EL (cell line): Measurements from ENCODE around the gene DBH.
A peak's percentile ranks its signal among the peaks of the same experiment; 100 is the strongest.

ENCODE experiments used
- DNase-seq: peaks from one replicate; pipeline ENCODE4 v3.0.0-alpha.2; 2016

Gene DBH

DNA sequence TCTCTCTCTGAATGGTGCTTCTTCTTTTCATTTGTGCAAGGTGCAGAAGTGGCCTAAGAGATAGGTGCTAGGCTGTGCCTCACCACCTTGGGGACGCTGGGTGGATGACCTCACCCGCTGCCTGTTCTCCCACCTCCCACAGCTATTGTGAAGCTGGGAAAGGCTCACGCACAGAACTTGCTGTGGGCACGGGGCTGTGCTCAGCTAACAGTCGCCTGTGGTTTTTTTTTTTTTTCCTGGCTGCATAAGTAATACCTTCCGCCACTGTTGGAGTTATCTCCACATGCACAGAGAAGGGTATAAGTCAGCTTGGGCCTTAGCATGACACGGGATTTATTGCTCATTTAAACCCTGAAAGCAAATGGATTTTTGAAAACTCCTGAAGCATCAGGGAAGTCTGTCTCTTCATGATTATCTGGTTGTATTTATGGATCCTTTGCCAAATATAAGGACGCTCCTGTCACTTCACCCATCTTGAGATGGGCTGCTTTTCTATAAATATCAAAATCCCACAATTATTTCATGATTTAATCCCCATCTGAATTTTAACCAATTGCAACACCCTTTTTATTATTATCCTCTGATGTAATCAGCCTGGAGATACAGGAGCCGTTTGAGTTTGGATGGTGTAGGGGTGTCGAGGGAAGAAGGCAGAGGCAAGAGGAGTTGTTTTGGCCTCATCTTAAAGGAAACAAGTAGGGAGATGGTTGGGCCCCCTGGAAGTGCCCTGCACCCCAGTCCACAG is 9.0 kb downstream of the DBH start:
- no peak for DNase-seq

DNA sequence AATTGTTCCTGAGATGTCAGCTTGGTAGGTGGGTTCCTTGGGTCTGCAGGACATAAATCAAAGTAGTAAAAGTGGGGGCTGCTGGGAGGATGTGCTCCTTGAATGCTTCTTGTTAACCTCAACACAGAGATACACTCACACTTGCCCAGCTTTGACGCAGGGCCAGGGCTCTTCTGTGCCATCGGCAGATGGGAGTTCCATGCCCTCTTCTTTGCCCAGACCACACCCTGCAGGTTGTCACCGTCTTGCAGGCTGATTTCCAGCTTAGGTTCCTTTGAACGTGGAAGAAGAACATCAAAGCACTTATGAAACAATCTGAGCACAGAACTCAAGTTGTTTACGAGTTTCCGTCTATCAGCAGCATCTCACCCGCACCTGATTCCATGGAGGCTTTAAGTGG is 11.0 kb downstream of the DBH start:
- no peak for DNase-seq

- DNase-seq = no peak
Measured at GRCh38 chr9:133647765-133648469, 11.8 kb downstream of the DBH start.

GRCh38 chr9:133649194-133649593 is 13.0 kb downstream of the DBH start:
- DNase-seq = no peak

DNA sequence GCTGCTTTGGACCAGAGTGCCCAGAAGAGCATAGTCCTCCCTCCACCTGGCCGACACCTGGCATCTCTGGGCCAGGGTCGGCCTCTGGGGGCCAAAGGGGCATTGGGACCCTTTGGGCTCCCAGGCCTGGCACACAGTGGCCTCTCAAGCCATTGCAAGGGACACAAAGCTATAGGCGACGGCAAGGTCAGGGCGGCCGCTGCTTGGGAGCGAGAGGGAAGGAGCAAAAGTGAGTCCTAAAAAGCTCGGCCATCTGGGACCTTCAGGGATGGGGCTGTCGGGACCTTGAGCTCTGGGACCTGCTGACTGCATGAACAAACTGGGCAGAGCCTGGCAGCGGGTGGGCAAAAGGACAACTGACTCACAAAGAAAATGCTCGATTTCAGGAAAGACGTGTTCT is 13.9 kb downstream of the DBH start:
- no peak for DNase-seq

DNA sequence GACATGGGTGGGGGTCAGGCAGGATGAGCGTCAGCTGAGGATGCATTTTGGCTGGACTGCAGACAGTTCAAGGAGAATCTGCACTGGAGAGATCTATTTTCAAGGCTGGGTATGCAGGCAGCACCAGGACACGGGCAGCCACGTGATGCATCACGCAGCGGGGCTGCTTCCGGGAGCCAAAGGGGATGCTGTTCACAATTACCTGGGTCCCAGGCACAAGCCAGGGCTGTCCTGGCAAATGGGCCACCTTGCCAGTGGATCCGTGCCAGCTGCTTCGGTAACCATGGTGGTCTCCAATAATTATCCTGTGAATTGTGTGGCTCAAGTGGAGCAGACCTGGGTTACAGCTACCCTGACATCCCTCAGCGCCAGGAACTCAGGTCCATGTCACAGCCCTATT is 17.5 kb downstream of the DBH start:
- DNase-seq = no peak

DNA sequence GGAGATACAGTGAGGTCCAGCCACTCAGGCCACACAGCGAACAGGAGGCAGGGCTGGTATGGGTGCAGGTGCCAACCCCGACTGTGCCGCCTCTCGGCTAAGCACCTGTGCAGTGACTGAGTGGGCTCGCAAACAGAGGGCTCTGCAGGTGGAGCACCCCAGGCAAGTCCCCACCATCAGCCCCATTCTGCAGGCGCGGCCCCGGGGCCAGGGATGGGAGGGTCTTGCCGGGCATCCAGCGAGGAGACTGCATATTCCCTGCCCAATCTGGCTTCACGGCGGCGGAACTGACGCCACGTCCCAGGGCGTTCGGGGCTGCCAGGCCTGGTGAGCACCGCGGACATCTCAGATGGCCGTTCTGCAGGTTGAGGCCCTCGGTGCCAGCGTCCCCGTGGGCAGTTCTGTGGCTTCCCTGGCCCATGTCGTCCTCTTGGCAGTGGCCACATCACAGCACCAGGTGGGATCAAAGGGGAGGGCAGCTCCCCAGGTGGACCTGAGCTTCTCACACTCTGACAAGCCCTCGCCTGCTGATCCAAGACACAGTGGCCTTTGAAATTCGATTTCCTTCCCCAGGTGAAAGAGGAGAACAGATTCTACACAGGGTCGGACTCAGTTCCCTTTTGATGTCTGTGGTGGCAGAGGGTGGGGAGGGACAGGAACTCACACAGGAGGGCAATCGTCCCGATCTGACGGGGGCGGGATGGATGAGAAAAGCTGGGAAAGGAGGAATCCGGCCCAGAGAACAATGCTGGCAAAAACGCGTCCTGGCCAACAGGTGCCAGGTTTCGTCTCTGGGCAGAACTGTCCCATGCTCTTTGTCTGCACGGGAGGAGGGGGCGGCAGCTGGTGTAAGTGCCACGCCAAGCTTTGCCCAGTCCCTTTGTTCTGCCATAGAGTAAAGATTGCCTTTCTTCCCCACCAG is 18.8 kb downstream of the DBH start:
- no peak for DNase-seq

DNA sequence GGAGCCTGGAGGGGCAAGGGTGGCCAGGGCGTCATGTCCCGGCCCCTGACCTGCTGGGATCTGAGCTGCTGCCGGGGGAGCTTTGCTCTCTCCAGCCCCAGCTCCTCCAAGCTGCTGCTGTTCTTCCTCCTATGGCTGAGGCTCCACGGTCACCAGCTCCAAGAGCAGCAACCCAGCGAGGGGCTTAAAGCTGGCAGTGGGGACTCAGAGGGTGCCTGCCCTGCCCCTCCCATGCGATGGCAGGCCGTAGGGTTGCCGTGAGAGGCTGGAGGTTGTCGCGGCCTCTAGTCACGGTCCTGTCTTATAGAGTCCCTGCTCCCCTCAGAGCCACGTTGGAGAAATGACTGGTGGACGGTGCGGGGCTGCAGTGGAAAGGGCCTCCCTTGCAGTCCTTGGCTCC is 19.5 kb downstream of the DBH start:
- no peak for DNase-seq

DNA sequence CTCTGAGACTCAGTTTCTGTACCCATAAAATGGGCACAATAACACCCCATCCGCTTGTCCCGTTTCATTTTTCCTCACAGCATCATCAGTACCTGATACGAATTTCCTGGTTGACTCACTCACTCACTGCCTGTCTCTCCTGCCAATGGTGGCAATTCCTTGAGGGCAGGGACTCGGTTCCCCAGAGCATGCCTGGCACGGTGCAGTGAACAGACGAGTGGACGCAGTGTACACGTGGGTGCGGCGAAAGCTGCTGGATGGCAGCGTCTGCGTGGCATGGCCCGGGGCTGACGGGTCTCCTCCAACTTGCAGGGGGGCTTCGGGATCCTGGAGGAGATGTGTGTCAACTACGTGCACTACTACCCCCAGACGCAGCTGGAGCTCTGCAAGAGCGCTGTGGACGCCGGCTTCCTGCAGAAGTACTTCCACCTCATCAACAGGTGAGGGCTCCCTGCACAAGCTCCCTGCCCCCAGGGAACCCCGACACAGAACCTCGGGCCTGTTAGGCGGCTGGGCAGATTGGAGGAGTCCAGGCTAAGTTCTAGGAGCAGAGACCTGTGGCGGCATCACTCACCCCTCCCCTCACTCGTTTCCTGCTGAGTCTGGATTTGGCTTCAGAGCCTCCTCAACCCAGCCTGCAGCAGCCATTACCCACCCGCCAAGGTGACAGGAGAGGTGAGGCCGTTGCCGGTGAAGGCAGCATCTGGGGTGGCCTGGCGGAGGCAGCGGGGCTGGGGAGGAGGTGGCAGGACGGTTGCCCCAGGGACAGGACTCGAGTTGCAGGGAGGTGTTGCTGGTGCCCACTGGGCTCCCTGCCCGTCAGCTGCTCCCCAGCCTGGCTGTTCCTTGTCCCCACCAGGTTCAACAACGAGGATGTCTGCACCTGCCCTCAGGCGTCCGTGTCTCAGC is 20.3 kb downstream of the DBH start:
- DNase-seq = no peak

DNA sequence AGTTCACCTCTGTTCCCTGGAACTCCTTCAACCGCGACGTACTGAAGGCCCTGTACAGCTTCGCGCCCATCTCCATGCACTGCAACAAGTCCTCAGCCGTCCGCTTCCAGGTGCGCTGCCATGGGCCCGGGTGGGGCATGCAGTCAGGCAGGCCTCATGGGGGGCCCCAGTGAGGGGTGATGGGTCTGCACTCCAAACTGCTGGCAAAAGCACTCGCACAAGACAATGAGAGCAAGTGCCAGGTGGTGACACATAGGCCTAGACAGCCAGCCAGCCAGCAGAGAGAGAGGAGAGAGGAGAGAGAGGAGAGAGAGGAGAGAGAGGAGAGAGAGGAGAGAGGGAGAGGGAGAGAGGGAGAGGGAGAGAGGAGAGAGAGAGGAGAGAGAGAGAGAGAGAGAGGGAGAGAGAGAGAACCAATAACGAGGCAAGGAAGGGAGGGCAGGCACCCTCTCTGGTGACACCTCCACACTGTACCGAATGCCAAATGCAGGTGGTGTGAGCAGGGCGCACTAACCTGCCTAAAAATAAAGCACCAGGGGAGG is 21.0 kb downstream of the DBH start:
- no peak for DNase-seq

DNA sequence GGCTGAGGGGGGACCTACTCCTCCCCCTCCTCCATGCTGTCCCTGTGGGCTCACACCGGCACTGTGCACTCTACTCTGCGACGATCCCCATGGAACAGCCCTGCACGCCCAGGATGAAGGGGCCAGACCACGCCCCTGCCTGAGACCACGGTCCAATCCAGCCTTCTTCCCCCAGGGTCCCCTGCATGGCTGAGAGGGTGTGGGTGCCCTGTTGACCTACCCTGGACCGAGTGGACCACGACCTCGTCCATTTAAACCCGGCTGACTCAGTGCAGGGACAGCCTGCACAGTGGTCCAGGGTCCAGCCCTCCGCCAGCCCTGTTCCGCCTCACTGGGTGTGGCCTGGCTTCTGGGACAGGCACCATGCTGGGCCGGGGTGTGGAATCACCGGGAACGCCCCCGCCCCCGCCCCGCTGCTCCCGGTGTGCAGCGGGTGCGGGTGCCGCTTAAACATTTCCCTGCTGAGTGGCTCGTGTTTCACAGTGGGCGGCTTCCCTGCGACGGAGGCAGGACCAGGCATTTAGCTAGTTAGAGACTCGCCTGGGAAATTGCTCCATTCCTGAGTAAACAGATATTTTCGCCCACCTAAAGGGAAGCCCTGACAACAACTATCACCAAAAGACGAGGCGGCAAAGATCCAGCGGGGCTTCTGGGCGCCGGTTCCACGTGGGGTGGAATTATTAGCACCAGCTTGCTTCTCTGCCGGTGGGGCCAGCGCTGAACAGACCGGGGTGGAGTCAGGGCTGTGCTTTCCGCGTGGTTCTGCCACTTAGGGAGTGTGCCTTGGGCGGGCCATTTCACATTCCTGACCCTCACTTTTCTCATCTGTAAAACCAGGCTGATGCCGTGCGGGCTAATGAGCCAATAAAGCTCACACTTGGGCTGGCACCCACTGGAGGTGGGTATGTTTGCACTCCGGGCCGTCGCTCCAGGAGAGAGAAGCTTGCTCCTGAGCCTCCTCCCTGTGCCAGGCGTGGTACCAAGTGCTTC is 22.6 kb downstream of the DBH start:
- peak; percentile 52 for DNase-seq

GRCh38 chr9:133659516-133659915 is 23.4 kb downstream of the DBH start:
- DNase-seq = no peak

DNA sequence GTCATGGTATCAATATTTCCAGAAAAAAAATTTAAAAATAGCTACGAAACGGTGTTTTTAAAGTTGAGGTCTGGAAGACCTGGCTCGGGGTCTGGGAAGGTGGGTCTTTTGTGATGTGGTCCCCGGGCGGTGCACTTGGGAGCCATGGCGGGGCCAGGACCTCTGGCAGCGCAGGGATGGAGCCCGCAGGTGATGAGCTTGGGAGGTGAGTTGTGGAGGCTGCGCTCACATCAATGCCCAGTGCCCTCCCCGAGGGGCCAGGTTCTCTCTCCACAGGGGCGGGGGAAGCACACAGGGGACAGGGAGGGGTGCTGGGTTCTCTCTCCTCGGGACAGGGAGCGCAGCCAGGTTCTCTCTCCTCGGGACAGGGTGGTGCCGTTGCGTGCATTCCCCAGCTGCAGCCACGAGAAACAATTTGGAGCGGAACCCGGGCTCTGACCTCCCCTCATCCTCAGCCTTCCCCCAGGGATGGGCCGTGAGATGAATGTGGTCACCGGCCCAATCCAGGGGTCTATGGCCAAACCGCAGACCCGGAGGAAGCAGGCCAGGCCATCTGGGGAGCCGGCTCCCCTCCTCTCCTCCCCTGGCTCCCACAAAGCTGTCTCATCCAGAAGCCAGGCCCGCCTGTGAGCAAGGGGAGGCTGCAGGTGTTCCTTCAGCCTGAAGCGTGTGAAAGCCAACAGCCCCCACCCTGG is 25.8 kb downstream of the DBH start:
- no peak for DNase-seq

- DNase-seq = no peak
Measured at GRCh38 chr9:133664173-133665050, 28.2 kb downstream of the DBH start.

- DNase-seq = no peak
Measured at GRCh38 chr9:133665096-133665495, 28.9 kb downstream of the DBH start.

DNA sequence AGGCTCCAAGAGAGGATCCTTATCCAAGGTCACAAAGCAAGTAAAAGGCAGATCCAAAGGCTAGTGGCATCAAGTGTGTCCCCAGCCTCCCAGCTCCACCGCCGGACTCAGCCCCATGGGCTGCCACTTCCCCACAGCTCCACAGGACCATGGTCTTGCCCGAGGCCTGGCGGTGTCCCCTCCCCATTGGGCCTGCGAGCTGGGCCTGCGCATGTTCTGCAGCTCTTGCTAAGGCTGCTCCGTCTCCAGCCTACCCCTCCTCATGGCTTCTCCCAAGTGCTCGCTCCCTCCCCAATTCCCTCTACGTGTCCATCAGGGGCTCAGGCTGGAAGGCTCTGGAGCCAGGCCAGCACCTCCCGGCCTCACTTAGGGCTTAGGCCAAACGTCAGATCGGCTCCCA is 29.4 kb downstream of the DBH start:
- no peak for DNase-seq

GRCh38 chr9:133666387-133666786 is 30.2 kb downstream of the DBH start:
- no peak for DNase-seq

DNA sequence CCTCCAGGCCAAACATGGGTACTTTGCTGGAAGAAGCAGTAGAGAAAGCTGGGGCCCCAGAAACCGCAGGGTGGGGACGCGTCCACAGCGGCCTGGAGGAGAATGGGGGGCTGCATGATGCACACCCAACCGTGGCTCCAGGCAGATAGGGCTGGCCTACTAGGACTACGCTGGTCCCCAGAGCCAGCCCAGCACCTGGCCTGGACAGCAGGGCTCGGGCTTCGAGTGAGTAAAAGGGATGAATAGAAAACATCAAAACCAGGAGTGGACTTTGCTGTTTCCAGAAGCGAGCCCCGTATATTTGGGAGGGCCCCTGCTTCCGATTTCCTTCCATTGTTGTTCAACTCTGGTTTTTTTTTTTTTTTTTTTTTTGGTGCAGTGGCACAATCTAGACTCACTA is 30.7 kb downstream of the DBH start:
- DNase-seq = no peak

- DNase-seq = no peak
Measured at GRCh38 chr9:133667759-133668450, 31.7 kb downstream of the DBH start.
